Astrocyte (in vitro differentiated cells and primary cell): ENCODE measurements around the gene FGF12. TPM values are rescaled to one million over a fixed set of nuclear protein-coding genes. Genes with fewer than 3 reads are reported as not detected.

ENCODE experiments used
- DNase-seq: peaks from one replicate; pipeline ENCODE4 v3.0.0-alpha.2; 2010; ENCODE audit warnings: low read depth
- FAIRE-seq: peaks from 2 replicates; lab custom pipeline; 2011; peaks lifted over from hg19 to GRCh38; lab: Jason Lieb, UNC
- H2AFZ ChIP-seq: 2 replicates; pipeline ENCODE4 v1.6.0; 2012; ENCODE audit warnings: low read depth, low read length, inconsistent platforms
- H3K27ac ChIP-seq: 2 replicates; pipeline ENCODE4 v1.5.1; 2011; ENCODE audit warnings: low read depth, low read length, inconsistent platforms
- H3K27me3 ChIP-seq: 2 replicates; pipeline ENCODE4 v1.6.0; 2011; ENCODE audit warnings: low read length, inconsistent platforms; ENCODE audit not compliant: insufficient read depth
- H3K36me3 ChIP-seq: 2 replicates; pipeline ENCODE4 v1.5.1; 2011; ENCODE audit warnings: low read length, inconsistent platforms; ENCODE audit not compliant: insufficient read depth
- H3K4me1 ChIP-seq: 2 replicates; pipeline ENCODE4 v1.5.1; 2011; ENCODE audit warnings: low read length, inconsistent platforms; ENCODE audit not compliant: insufficient read depth
- H3K4me2 ChIP-seq: 2 replicates; pipeline ENCODE4 v1.6.0; 2012; ENCODE audit warnings: low read length, inconsistent platforms
- H3K4me3 ChIP-seq: 2 replicates; pipeline ENCODE4 v1.5.1; 2011; ENCODE audit warnings: low read depth, mild to moderate bottlenecking, low read length, inconsistent platforms; ENCODE audit not compliant: insufficient read depth
- H3K79me2 ChIP-seq: 2 replicates; pipeline ENCODE4 v1.6.0; 2012; ENCODE audit warnings: mild to moderate bottlenecking, low read length, inconsistent platforms; ENCODE audit not compliant: insufficient read depth
- H3K9ac ChIP-seq: 2 replicates; pipeline ENCODE4 v1.6.0; 2012; ENCODE audit warnings: mild to moderate bottlenecking, low read length, inconsistent platforms
- H3K9me3 ChIP-seq: 2 replicates; pipeline ENCODE4 v1.5.1; 2012; ENCODE audit warnings: low read depth, mild to moderate bottlenecking, low read length, inconsistent platforms; ENCODE audit not compliant: insufficient read depth
- H4K20me1 ChIP-seq: 2 replicates; pipeline ENCODE4 v1.6.0; 2012; ENCODE audit warnings: low read length, inconsistent platforms; ENCODE audit not compliant: insufficient read depth
- H3K27ac Mint-ChIP-seq: one replicate; pipeline ENCODE4 v1.8.0; 2021; ENCODE audit warnings: mild to moderate bottlenecking, mixed read lengths; ENCODE audit not compliant: unreplicated experiment
- H3K27me3 Mint-ChIP-seq: one replicate; pipeline ENCODE4 v1.8.0; 2021; ENCODE audit warnings: low read depth, mixed read lengths; ENCODE audit not compliant: unreplicated experiment
- H3K36me3 Mint-ChIP-seq: one replicate; pipeline ENCODE4 v1.8.0; 2021; ENCODE audit warnings: low read depth, mixed read lengths; ENCODE audit not compliant: unreplicated experiment
- H3K4me1 Mint-ChIP-seq: one replicate; pipeline ENCODE4 v1.8.0; 2021; ENCODE audit warnings: low read depth, mixed read lengths; ENCODE audit not compliant: unreplicated experiment
- H3K4me3 Mint-ChIP-seq: one replicate; pipeline ENCODE4 v1.8.0; 2021; ENCODE audit warnings: mild to moderate bottlenecking, moderate library complexity, mixed read lengths; ENCODE audit not compliant: unreplicated experiment
- H3K9me3 Mint-ChIP-seq: one replicate; pipeline ENCODE4 v1.8.0; 2021; ENCODE audit warnings: mild to moderate bottlenecking, mixed read lengths; ENCODE audit not compliant: unreplicated experiment
- CTCF ChIP-seq: IDR thresholded peaks from 2 replicates; pipeline ENCODE4 v1.5.1; 2011; ENCODE audit warnings: low read depth, mild to moderate bottlenecking, inconsistent platforms, low read length, moderate library complexity; ENCODE audit not compliant: insufficient read depth
- EZH2 ChIP-seq: IDR thresholded peaks from 2 replicates; pipeline ENCODE4 v1.6.1; 2012; ENCODE audit warnings: mild to moderate bottlenecking, low read length, inconsistent platforms; ENCODE audit not compliant: insufficient read depth
- total RNA-seq: library from RNA; stranded (reverse); gene quantifications from 2 replicates; pipeline ENCODE4 v1.2.1, GENCODE V29; 2021

The FGF12 gene
- total RNA-seq, 1 donor from 2014 or later: 1.4 TPM

DNA sequence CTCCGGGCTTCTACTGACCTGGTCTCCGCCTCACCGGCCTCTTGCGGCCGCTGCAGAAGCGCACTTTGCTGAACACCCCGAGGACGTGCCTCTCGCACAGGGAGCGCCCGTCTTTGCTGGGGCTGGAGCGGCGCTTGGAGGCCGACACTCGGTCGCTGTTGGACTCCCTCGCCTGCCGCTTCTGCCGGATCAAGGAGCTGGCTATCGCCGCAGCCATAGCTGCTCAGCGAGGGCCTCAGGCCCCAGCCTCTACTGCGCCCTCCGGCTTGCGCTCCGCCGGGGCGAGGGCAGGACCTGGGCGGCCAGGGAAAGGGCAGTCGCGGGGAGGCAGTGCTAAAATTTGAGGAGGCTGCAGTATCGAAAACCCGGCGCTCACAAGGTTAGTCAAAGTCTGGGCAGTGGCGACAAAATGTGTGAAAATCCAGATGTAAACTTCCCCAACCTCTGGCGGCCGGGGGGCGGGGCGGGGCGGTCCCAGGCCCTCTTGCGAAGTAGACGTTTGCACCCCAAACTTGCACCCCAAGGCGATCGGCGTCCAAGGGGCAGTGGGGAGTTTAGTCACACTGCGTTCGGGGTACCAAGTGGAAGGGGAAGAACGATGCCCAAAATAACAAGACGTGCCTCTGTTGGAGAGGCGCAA lies 319.2 kb downstream of the FGF12 start:
- no peak for FAIRE-seq
- H3K4me3 Mint-ChIP-seq: peak overlapping the region; percentile 89
- H3K4me1 Mint-ChIP-seq: no peaks in the 10 kb centered on the region
- Histone ChIP-seq H3K9me3 (no peaks in the 10 kb centered on the region), H3K4me3 (peak overlapping the region; percentile 60), H2AFZ (peak overlapping the region; percentile 90), H3K79me2 (no peaks in the 10 kb centered on the region), H3K27ac (no peak overlapping the region), H3K9ac (no peak overlapping the region), H3K4me2 (peak overlapping the region; percentile 87), H3K4me1 (peaks cover 9% of the 10 kb centered on the region), H4K20me1 (no peaks in the 10 kb centered on the region), H3K36me3 (no peaks in the 10 kb centered on the region), H3K27me3 (peaks cover 10% of the 10 kb centered on the region)
- TF ChIP-seq CTCF: no peak
- peak; percentile 16 for TF ChIP-seq EZH2
- peak; percentile 46 for DNase-seq
- H3K27ac Mint-ChIP-seq: peak overlapping the region; percentile 70
- H3K9me3 Mint-ChIP-seq: no peaks in the 10 kb centered on the region
- peaks cover 34% of the 10 kb centered on the region for H3K27me3 Mint-ChIP-seq
- no peaks in the 10 kb centered on the region for H3K36me3 Mint-ChIP-seq

GRCh38 chr3:192399767-192400166 lies 327.6 kb downstream of the FGF12 start:
- no peak for FAIRE-seq
- TF ChIP-seq EZH2 (no peak), CTCF (no peak)
- no peaks in the 10 kb centered on the region for H3K27me3 ChIP-seq
- Mint-ChIP-seq H3K4me3 (no peak overlapping the region), H3K4me1 (peaks cover 2% of the 10 kb centered on the region), H3K36me3 (no peaks in the 10 kb centered on the region), H3K27me3 (no peaks in the 10 kb centered on the region), H3K27ac (no peak overlapping the region), H3K9me3 (no peaks in the 10 kb centered on the region)
- no peak overlapping the region for H3K9ac ChIP-seq
- H3K79me2 ChIP-seq: no peaks in the 10 kb centered on the region
- H3K4me1 ChIP-seq: no peaks in the 10 kb centered on the region
- no peak overlapping the region for H3K4me2 ChIP-seq
- no peak overlapping the region for H2AFZ ChIP-seq
- no peak overlapping the region for H3K4me3 ChIP-seq
- no peak overlapping the region for H3K27ac ChIP-seq
- DNase-seq: no peak
- no peaks in the 10 kb centered on the region for H3K9me3 ChIP-seq
- no peaks in the 10 kb centered on the region for H4K20me1 ChIP-seq
- H3K36me3 ChIP-seq: no peaks in the 10 kb centered on the region

DNA sequence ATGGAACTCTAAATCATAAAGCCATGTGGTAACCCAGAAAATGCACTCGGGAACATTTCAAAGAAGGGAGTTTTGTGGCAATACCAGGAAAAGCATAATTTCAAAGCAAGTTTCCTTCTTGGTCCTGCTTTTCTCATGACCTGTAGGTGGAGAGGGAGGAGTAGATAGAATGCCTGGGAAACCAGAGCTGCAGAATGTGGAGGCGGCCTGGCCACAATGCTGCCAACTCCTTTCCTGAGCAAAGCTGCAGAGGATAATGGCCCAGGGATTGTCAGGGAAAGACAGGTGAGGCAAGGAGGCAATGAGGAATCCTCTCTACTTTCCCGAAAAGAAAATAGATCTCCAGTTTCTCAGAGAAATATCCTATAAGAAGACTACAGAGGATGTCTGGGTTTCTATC lies 330.3 kb downstream of the FGF12 start:
- H3K4me3 ChIP-seq: no peak overlapping the region
- H3K27me3 ChIP-seq: no peaks in the 10 kb centered on the region
- H2AFZ ChIP-seq: no peak overlapping the region
- H3K4me2 ChIP-seq: no peak overlapping the region
- Mint-ChIP-seq H3K36me3 (no peaks in the 10 kb centered on the region), H3K4me1 (no peaks in the 10 kb centered on the region), H3K27me3 (no peaks in the 10 kb centered on the region), H3K4me3 (no peak overlapping the region), H3K9me3 (no peaks in the 10 kb centered on the region), H3K27ac (no peak overlapping the region)
- H4K20me1 ChIP-seq: no peaks in the 10 kb centered on the region
- no peak for FAIRE-seq
- DNase-seq: no peak
- no peak overlapping the region for H3K27ac ChIP-seq
- H3K9ac ChIP-seq: no peak overlapping the region
- H3K4me1 ChIP-seq: no peaks in the 10 kb centered on the region
- no peaks in the 10 kb centered on the region for H3K79me2 ChIP-seq
- TF ChIP-seq CTCF: no peak
- no peaks in the 10 kb centered on the region for H3K9me3 ChIP-seq
- H3K36me3 ChIP-seq: no peaks in the 10 kb centered on the region
